ENCODE results near the gene FIGNL1.
A peak's percentile ranks its signal among the peaks of the same experiment; 100 is the strongest.

The FIGNL1 gene

DNA sequence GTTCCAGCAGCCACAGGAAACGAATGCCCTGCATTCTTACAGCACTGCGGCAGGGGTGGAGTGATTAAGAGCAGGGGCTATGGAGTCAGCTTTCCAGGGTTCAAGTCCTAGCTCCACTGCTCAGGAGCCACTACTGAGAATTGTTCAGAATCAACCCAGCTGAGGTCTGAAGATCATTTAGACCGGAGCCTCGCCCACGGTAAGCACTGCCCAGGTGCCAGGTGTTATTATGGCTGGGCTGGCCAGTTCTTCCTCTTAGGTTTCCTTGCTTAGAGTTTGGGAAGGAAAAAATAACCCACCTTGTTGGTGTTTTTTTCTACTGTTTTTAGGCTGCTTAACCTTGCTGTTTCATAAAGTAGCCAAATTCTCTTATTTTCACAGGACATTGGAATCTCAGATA, 4.8 kb upstream of the FIGNL1 start:
- Histone ChIP-seq H3K4me3 (replicated peaks; ENCODE audit: insufficient read depth, low read length) (no peak overlapping the region), H3K27ac (replicated peaks) (no peak overlapping the region), H3K27me3 (ENCODE audit: insufficient read depth, poor library complexity, severe bottlenecking) (no peaks in the 10 kb centered on the region)
- TF ChIP-seq SPI1 (IDR thresholded peaks at IDR 0.05; ENCODE audit: borderline replicate concordance, low read depth) (no peak), POLR2AphosphoS5 (IDR thresholded peaks at IDR 0.05; ENCODE audit: low read depth) (no peak), GABPA (IDR thresholded peaks at IDR 0.05; ENCODE audit: low read depth) (no peak)
- TF ChIP-seq, protein P1, sequence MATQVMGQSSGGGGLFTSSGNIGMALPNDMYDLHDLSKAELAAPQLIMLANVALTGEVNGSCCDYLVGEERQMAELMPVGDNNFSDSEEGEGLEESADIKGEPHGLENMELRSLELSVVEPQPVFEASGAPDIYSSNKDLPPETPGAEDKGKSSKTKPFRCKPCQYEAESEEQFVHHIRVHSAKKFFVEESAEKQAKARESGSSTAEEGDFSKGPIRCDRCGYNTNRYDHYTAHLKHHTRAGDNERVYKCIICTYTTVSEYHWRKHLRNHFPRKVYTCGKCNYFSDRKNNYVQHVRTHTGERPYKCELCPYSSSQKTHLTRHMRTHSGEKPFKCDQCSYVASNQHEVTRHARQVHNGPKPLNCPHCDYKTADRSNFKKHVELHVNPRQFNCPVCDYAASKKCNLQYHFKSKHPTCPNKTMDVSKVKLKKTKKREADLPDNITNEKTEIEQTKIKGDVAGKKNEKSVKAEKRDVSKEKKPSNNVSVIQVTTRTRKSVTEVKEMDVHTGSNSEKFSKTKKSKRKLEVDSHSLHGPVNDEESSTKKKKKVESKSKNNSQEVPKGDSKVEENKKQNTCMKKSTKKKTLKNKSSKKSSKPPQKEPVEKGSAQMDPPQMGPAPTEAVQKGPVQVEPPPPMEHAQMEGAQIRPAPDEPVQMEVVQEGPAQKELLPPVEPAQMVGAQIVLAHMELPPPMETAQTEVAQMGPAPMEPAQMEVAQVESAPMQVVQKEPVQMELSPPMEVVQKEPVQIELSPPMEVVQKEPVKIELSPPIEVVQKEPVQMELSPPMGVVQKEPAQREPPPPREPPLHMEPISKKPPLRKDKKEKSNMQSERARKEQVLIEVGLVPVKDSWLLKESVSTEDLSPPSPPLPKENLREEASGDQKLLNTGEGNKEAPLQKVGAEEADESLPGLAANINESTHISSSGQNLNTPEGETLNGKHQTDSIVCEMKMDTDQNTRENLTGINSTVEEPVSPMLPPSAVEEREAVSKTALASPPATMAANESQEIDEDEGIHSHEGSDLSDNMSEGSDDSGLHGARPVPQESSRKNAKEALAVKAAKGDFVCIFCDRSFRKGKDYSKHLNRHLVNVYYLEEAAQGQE (IDR thresholded peaks at IDR 0.05; ENCODE audit: insufficient replicate concordance, low read depth): no peak
- TF ChIP-seq, protein P2, sequence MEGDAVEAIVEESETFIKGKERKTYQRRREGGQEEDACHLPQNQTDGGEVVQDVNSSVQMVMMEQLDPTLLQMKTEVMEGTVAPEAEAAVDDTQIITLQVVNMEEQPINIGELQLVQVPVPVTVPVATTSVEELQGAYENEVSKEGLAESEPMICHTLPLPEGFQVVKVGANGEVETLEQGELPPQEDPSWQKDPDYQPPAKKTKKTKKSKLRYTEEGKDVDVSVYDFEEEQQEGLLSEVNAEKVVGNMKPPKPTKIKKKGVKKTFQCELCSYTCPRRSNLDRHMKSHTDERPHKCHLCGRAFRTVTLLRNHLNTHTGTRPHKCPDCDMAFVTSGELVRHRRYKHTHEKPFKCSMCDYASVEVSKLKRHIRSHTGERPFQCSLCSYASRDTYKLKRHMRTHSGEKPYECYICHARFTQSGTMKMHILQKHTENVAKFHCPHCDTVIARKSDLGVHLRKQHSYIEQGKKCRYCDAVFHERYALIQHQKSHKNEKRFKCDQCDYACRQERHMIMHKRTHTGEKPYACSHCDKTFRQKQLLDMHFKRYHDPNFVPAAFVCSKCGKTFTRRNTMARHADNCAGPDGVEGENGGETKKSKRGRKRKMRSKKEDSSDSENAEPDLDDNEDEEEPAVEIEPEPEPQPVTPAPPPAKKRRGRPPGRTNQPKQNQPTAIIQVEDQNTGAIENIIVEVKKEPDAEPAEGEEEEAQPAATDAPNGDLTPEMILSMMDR (IDR thresholded peaks at IDR 0.05; ENCODE audit: insufficient read depth, low read length): no peak
- no peak for DNase-seq (ENCODE audit: low read depth in 1 of 2, low spot score in 1 of 2)

DNA sequence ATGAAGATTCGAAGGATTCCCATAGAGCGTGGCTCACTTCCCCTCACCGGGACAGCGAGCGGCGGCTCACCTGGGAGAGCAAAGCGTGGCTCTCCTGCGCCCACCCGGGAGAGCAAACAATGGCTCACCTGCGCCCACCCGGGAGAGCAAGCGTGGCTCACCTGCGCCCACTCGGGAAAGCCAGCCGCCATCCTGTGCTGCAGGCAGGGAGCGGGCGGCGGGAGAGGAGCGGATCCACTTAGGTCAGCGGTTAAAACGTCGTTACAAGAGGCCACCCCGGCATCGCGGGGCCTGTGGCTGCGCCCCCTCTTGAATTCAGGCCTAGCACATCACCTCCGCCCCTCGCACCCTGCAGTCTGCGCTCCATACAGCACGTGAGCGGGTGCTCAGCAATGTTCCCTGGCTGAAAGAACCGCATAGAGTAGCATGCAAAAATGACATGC, 461 bp upstream of the FIGNL1 start:
- peak in 1 of 2 experiments; percentile 9 for DNase-seq (ENCODE audit: low read depth in 1 of 2, low spot score in 1 of 2)
- Histone ChIP-seq H3K4me3 (replicated peaks; ENCODE audit: insufficient read depth, low read length) (peak overlapping the region; percentile 97), H3K27ac (replicated peaks) (peak overlapping the region; percentile 90), H3K27me3 (ENCODE audit: insufficient read depth, poor library complexity, severe bottlenecking) (no peaks in the 10 kb centered on the region)
- TF ChIP-seq, protein P2 (IDR thresholded peaks at IDR 0.05; ENCODE audit: insufficient read depth, low read length): no peak
- TF ChIP-seq SPI1 (IDR thresholded peaks at IDR 0.05; ENCODE audit: borderline replicate concordance, low read depth) (0 out of 2 replicates have a peak, but pooled peaks have one; percentile 17), POLR2AphosphoS5 (IDR thresholded peaks at IDR 0.05; ENCODE audit: low read depth) (no peak)

DNA sequence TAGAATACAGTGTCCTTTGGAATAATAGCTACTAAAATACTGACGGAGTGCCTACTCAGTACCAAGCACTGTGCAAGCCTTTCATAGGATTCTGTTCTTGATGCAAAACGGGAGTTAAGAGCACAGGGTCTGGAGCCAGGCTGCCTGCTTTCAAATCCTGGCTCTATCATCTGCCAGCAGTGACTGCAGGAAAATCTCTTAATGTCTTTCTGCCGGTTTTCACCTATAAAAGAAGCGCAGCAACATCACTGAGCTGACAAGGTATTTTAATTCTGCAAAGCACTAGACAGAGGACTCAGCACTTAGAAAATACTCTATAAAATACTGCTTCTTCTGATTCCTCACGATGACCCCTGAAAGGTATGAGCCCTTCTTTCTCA, 659 bp downstream of the FIGNL1 start:
- DNase-seq (ENCODE audit: low read depth in 1 of 2, low spot score in 1 of 2): no peak
- peak overlapping the region; percentile 90 for H3K27ac ChIP-seq (replicated peaks)
- TF ChIP-seq, protein P1 (IDR thresholded peaks at IDR 0.05; ENCODE audit: insufficient replicate concordance, low read depth): no peak
- TF ChIP-seq, protein P2 (IDR thresholded peaks at IDR 0.05; ENCODE audit: insufficient read depth, low read length): no peak
- TF ChIP-seq GABPA (IDR thresholded peaks at IDR 0.05; ENCODE audit: low read depth) (no peak), SPI1 (IDR thresholded peaks at IDR 0.05; ENCODE audit: borderline replicate concordance, low read depth) (no peak), POLR2AphosphoS5 (IDR thresholded peaks at IDR 0.05; ENCODE audit: low read depth) (no peak)
- no peaks in the 10 kb centered on the region for H3K27me3 ChIP-seq (ENCODE audit: insufficient read depth, poor library complexity, severe bottlenecking)
- H3K4me3 ChIP-seq (replicated peaks; ENCODE audit: insufficient read depth, low read length): peak overlapping the region; percentile 97

DNA sequence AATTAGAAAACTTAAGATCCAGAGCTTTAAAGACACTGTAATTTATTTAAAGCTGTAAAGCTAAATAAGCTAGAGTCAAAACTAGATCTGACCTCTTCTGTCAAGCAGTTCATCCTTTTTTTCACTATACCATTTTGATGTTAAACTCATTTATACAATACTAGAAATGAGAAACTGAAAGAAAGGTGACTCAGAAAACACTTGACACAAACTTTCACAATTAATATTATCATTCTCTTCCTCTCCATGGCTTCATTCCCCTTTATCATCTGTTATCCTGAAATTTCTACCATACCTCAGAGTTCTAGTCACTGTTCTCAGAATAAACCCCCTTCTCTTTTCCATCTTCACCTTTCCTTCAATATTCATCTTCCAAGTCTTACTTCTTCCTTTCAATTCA, 1.3 kb downstream of the FIGNL1 start:
- Histone ChIP-seq H3K27me3 (ENCODE audit: insufficient read depth, poor library complexity, severe bottlenecking) (no peaks in the 10 kb centered on the region), H3K27ac (replicated peaks) (no peak overlapping the region), H3K4me3 (replicated peaks; ENCODE audit: insufficient read depth, low read length) (peak overlapping the region; percentile 97)
- no peak for TF ChIP-seq SPI1 (IDR thresholded peaks at IDR 0.05; ENCODE audit: borderline replicate concordance, low read depth)
- no peak for TF ChIP-seq GABPA (IDR thresholded peaks at IDR 0.05; ENCODE audit: low read depth)
- TF ChIP-seq, protein P1 (IDR thresholded peaks at IDR 0.05; ENCODE audit: insufficient replicate concordance, low read depth): no peak
- no peak for TF ChIP-seq POLR2AphosphoS5 (IDR thresholded peaks at IDR 0.05; ENCODE audit: low read depth)
- TF ChIP-seq, protein P2 (IDR thresholded peaks at IDR 0.05; ENCODE audit: insufficient read depth, low read length): no peak
- DNase-seq (ENCODE audit: low read depth in 1 of 2, low spot score in 1 of 2): no peak

Measured in HL-60 (cell line).